NCI-H69 (cell line): ENCODE measurements around the gene ADAM12.
A peak's percentile ranks its signal among the peaks of the same experiment; 100 is the strongest.
"Not testable (repeated sequence)": the region's sequence is repeated elsewhere in the genome, so short reads cannot be mapped to it uniquely, and the experiment has no call there.

Source experiments
- DNase-seq: peaks from one replicate; lab custom pipeline; 2025; lab: John Stamatoyannopoulos, UW

Gene ADAM12

GRCh38 chr10:125982260-125982948, 405.9 kb downstream of the ADAM12 start:
- peak; percentile 63 for DNase-seq

GRCh38 chr10:125980521-125981035, 407.7 kb downstream of the ADAM12 start:
- DNase-seq = no peak

GRCh38 chr10:125979976-125980375, 408.3 kb downstream of the ADAM12 start:
- no peak for DNase-seq

- no peak for DNase-seq
Observed at GRCh38 chr10:125976960-125977605, 411.2 kb downstream of the ADAM12 start.

GRCh38 chr10:125970077-125970630, 418.1 kb downstream of the ADAM12 start:
- not testable (repeated sequence) for DNase-seq

GRCh38 chr10:125967533-125967932, 420.7 kb downstream of the ADAM12 start:
- DNase-seq = no peak

- no peak for DNase-seq
Observed at GRCh38 chr10:125964558-125964957, 423.7 kb downstream of the ADAM12 start.
